GM06990 (cell line): ENCODE results near the gene NT5C3A.

Experiments used
- DNase-seq: peaks from one replicate; pipeline ENCODE4 v3.0.0-alpha.2; 2011; ENCODE audit not compliant: insufficient read length; ENCODE audit errors: extremely low read depth
- H3K27me3 ChIP-seq: replicated peaks from 2 replicates; pipeline ENCODE4 v1.6.0; 2011; ENCODE audit warnings: low read length; ENCODE audit not compliant: control insufficient read depth, insufficient read depth
- H3K36me3 ChIP-seq: 2 replicates; pipeline ENCODE4 v1.5.1; 2011; ENCODE audit warnings: low read length; ENCODE audit not compliant: control insufficient read depth, insufficient read depth
- H3K4me3 ChIP-seq: replicated peaks from 2 replicates; pipeline ENCODE4 v1.5.1; 2011; ENCODE audit warnings: low read depth, mild to moderate bottlenecking, control low read depth, low read length
- CTCF ChIP-seq: IDR thresholded peaks from 2 replicates; pipeline ENCODE4 v1.5.1; 2011; ENCODE audit warnings: low read length, control low read depth, mild to moderate bottlenecking, inconsistent platforms; ENCODE audit not compliant: insufficient read depth, poor library complexity, severe bottlenecking

The NT5C3A gene

GRCh38 chr7:33053721-33054120 lies 8.9 kb downstream of the NT5C3A start:
- H3K27me3 ChIP-seq = no peaks in the 10 kb centered on the region
- peaks cover 2% of the 10 kb centered on the region; the same call in 1 of the 2 replicates for H3K36me3 ChIP-seq
- no peak overlapping the region for H3K4me3 ChIP-seq
- DNase-seq = no peak
- TF ChIP-seq CTCF = no peak

GRCh38 chr7:33050535-33051318 lies 11.8 kb downstream of the NT5C3A start:
- no peaks in the 10 kb centered on the region; the same call in 1 of the 2 replicates for H3K36me3 ChIP-seq
- no peak overlapping the region for H3K4me3 ChIP-seq
- DNase-seq = no peak
- no peaks in the 10 kb centered on the region for H3K27me3 ChIP-seq
- TF ChIP-seq CTCF = peak; percentile 61

GRCh38 chr7:33048704-33049103 lies 13.9 kb downstream of the NT5C3A start:
- no peak for TF ChIP-seq CTCF
- no peak for DNase-seq
- H3K36me3 ChIP-seq = no peaks in the 10 kb centered on the region; the same call in 1 of the 2 replicates
- H3K27me3 ChIP-seq = no peaks in the 10 kb centered on the region
- H3K4me3 ChIP-seq = no peak overlapping the region

- DNase-seq = no peak
- no peaks in the 10 kb centered on the region; the same call in 1 of the 2 replicates for H3K36me3 ChIP-seq
- H3K4me3 ChIP-seq = no peak overlapping the region
- H3K27me3 ChIP-seq = no peaks in the 10 kb centered on the region
- TF ChIP-seq CTCF = no peak
Measured at GRCh38 chr7:33048257-33048656, 14.3 kb downstream of the NT5C3A start.

GRCh38 chr7:33044986-33045385 lies 17.6 kb downstream of the NT5C3A start:
- no peak for TF ChIP-seq CTCF
- H3K27me3 ChIP-seq = no peaks in the 10 kb centered on the region
- no peaks in the 10 kb centered on the region; the same call in 1 of the 2 replicates for H3K36me3 ChIP-seq
- H3K4me3 ChIP-seq = no peak overlapping the region
- DNase-seq = peak; percentile 29
